Activated B cell treated with CpG ODN at 0.5 μM for 24 hours (primary cell): ENCODE results near the gene SNRNP70. TPM values are rescaled to one million over a fixed set of nuclear protein-coding genes. Genes with fewer than 3 reads are reported as not detected.

Experiments used
- ATAC-seq: fragments of 200-7000 bp; cut with Tn5 transposase; one replicate; pipeline ENCODE4 v1.10.0; 2021; ENCODE audit warnings: low read depth, mild to moderate bottlenecking, moderate library complexity
- CTCF ChIA-PET: fragments of 350-600 bp; sonication (Branson Sonifier 250); formaldehyde crosslinking; loops from one replicate; lab custom pipeline; 2021; ENCODE audit warnings: antibody characterized with exemption; lab: Charles Lee
- POLR2A ChIA-PET: fragments of 350-600 bp; sonication (Branson Sonifier 250); formaldehyde crosslinking; loops from one replicate; lab custom pipeline; 2021; ENCODE audit warnings: antibody characterized with exemption; lab: Charles Lee
- DNase-seq: peaks from one replicate; pipeline ENCODE4 v3.0.0; 2022
- H3K27ac Mint-ChIP-seq: one replicate; pipeline ENCODE4 v1.8.0; 2020; ENCODE audit warnings: mixed read lengths
- H3K27me3 Mint-ChIP-seq: one replicate; pipeline ENCODE4 v1.8.0; 2021; ENCODE audit warnings: mixed read lengths
- H3K36me3 Mint-ChIP-seq: one replicate; pipeline ENCODE4 v1.8.0; 2021; ENCODE audit warnings: low read depth, mixed read lengths
- H3K4me1 Mint-ChIP-seq: one replicate; pipeline ENCODE4 v1.8.0; 2021; ENCODE audit warnings: mixed read lengths
- H3K4me3 Mint-ChIP-seq: one replicate; pipeline ENCODE4 v1.8.0; 2020; ENCODE audit warnings: mild to moderate bottlenecking, mixed read lengths
- H3K9me3 Mint-ChIP-seq: one replicate; pipeline ENCODE4 v1.8.0; 2020; ENCODE audit warnings: mixed read lengths
- CTCF ChIP-seq: fragments of 200-600 bp; IDR thresholded peaks from one replicate; pipeline ENCODE4 v1.8.0; 2022; ENCODE audit warnings: antibody characterized with exemption, mild to moderate bottlenecking
- intact Hi-C: fragments of 100-400 bp; cut with micrococcal nuclease; formaldehyde crosslinking; loops from one replicate; pipeline ENCODE4 v1.15.1; 2024
- total RNA-seq: library from RNA; stranded (reverse); gene quantifications from 2 replicates; pipeline ENCODE4 v1.2.3, GENCODE V29; 2022

Gene SNRNP70
- total RNA-seq, 1 donor from 2014 or later, result 298 TPM

GRCh38 chr19:49155005-49155819 is 70.0 kb downstream of the SNRNP70 start, which contains the start of gene HRC:
HRC (minus strand) TSS chr19:49155396; CDS start chr19:49155237, 159 bp downstream.
- CTCF ChIA-PET, result no interaction called here
- no peak for DNase-seq
- no peak within 1 kb of the TSS for H3K27ac Mint-ChIP-seq
- no peaks in the 10 kb centered on the region for H3K36me3 Mint-ChIP-seq
- peaks cover 48% of the 10 kb centered on the region for H3K27me3 Mint-ChIP-seq
- TF ChIP-seq CTCF, result no peak
- no peak within 1 kb of the TSS for H3K4me3 Mint-ChIP-seq
- intact Hi-C loops, result no loop called here
- POLR2A ChIA-PET, result no interaction called here
- no peak for ATAC-seq
- H3K4me1 Mint-ChIP-seq, result peaks cover 17% of the 10 kb centered on the region
- peaks cover 10% of the 10 kb centered on the region for H3K9me3 Mint-ChIP-seq

GRCh38 chr19:49155820-49156346 is 70.6 kb downstream of the SNRNP70 start:
- Mint-ChIP-seq H3K4me1 (peaks cover 15% of the 10 kb centered on the region), H3K27ac (no peak overlapping the region), H3K4me3 (no peak overlapping the region), H3K9me3 (peaks cover 10% of the 10 kb centered on the region), H3K36me3 (no peaks in the 10 kb centered on the region), H3K27me3 (peaks cover 54% of the 10 kb centered on the region)
- ATAC-seq (no peak), DNase-seq (no peak)
- ChIA-PET POLR2A (no interaction called here), CTCF (no interaction called here)
- intact Hi-C loops, result no loop called here
- no peak for TF ChIP-seq CTCF

GRCh38 chr19:49157445-49158224 is 72.4 kb downstream of the SNRNP70 start, which contains the start of gene TRPM4:
TRPM4 (plus strand) TSS chr19:49157792; CDS start chr19:49157867, 75 bp downstream.
- POLR2A ChIA-PET, result no interaction called here
- Mint-ChIP-seq H3K27ac (no peak within 1 kb of the TSS), H3K27me3 (peaks cover 56% of the 10 kb centered on the region), H3K4me1 (peaks cover 6% of the 10 kb centered on the region), H3K36me3 (no peaks in the 10 kb centered on the region), H3K9me3 (peaks cover 8% of the 10 kb centered on the region), H3K4me3 (no peak within 1 kb of the TSS)
- no peak for TF ChIP-seq CTCF
- peak; percentile 31 for ATAC-seq
- intact Hi-C loops, result no loop called here
- CTCF ChIA-PET, result no interaction called here
- no peak for DNase-seq

Other genes starting within 250 kb of the SNRNP70 start
- 2.6 and 2.8 TPM in 2 replicates for gene HSD17B14, start 249.0 kb upstream of the SNRNP70 start, total RNA-seq
- gene PLEKHA4, start 216.8 kb upstream of the SNRNP70 start, total RNA-seq, result 5.7 and 6.4 TPM in 2 replicates
- gene PPP1R15A, start 213.0 kb upstream of the SNRNP70 start, total RNA-seq, result 115 and 123 TPM in 2 replicates
- not detected in 2 replicates for gene TULP2, start 186.7 kb upstream of the SNRNP70 start, total RNA-seq
- 116 and 126 TPM in 2 replicates for gene NUCB1, start 185.1 kb upstream of the SNRNP70 start, total RNA-seq
- gene DHDH, start 151.8 kb upstream of the SNRNP70 start, total RNA-seq, result not detected in 2 replicates
- gene BAX, start 130.6 kb upstream of the SNRNP70 start, total RNA-seq, result 111 and 129 TPM in 2 replicates
- gene FTL, start 120.1 kb upstream of the SNRNP70 start, total RNA-seq, result 888 and 935 TPM in 2 replicates
- gene GYS1, start 92.1 kb upstream of the SNRNP70 start, total RNA-seq, result 50.7 and 52.7 TPM in 2 replicates
- 75.6 and 79.4 TPM in 2 replicates for gene RUVBL2, start 91.6 kb upstream of the SNRNP70 start, total RNA-seq
- not detected in 2 replicates for gene LHB, start 68.4 kb upstream of the SNRNP70 start, total RNA-seq
- not detected in 2 replicates for gene CGB3, start 61.1 kb upstream of the SNRNP70 start, total RNA-seq
- gene CGB2, start 53.6 kb upstream of the SNRNP70 start, total RNA-seq, result not detected in 2 replicates
- gene CGB1, start 48.6 kb upstream of the SNRNP70 start, total RNA-seq, result not detected in 2 replicates
- gene CGB5, start 41.6 kb upstream of the SNRNP70 start, total RNA-seq, result not detected in 2 replicates
- not detected in 2 replicates for gene CGB8, start 36.3 kb upstream of the SNRNP70 start, total RNA-seq
- not detected in 2 replicates for gene CGB7, start 27.7 kb upstream of the SNRNP70 start, total RNA-seq
- not detected in 2 replicates for gene NTF4, start 20.6 kb upstream of the SNRNP70 start, total RNA-seq
- not detected in 2 replicates for gene KCNA7, start 12.8 kb upstream of the SNRNP70 start, total RNA-seq
- 3.6 and 4.4 TPM in 2 replicates for gene LIN7B, start 28.9 kb downstream of the SNRNP70 start, total RNA-seq
- gene C19orf73, start 33.7 kb downstream of the SNRNP70 start, total RNA-seq, result 0.98 and 1.0 TPM in 2 replicates
- 1.2 and 3.6 TPM in 2 replicates for gene PPFIA3, start 34.1 kb downstream of the SNRNP70 start, total RNA-seq
- gene HRC, start 69.9 kb downstream of the SNRNP70 start, total RNA-seq, result not detected in 2 replicates
- not detected in 2 replicates for gene TRPM4, start 72.3 kb downstream of the SNRNP70 start, total RNA-seq
- 14.8 and 19.3 TPM in 2 replicates for gene SLC6A16, start 239.7 kb downstream of the SNRNP70 start, total RNA-seq
- gene CD37, start 250.0 kb downstream of the SNRNP70 start, total RNA-seq, result 1,587 and 1,688 TPM in 2 replicates